ENCODE measurements around the gene JARID2. TPM values are rescaled to one million over a fixed set of nuclear protein-coding genes. Genes with fewer than 3 reads are reported as not detected.

The JARID2 gene
- total RNA-seq, 2 experiments from 2014 or later, result 25.4 to 25.5 TPM

GRCh38 chr6:15336900-15337560, 91.2 kb downstream of the JARID2 start:
- intact Hi-C loops (cut with micrococcal nuclease), result no loop called here
- no peak for TF ChIP-seq CTCF (IDR thresholded peaks at IDR 0.05)
- ATAC-seq (no peak), DNase-seq (no peak)
- Mint-ChIP-seq H3K36me3 (ENCODE audit: low read depth) (peaks cover 9% of the 10 kb centered on the region), H3K27ac (peak overlapping the region; percentile 21), H3K4me1 (ENCODE audit: low read depth) (peaks cover 73% of the 10 kb centered on the region), H3K4me3 (peak overlapping the region; percentile 1), H3K9me3 (no peaks in the 10 kb centered on the region), H3K27me3 (no peaks in the 10 kb centered on the region)
- ChIA-PET POLR2A (no interaction called here), CTCF (interaction anchor here (1.1 kb wide), 1 partner anchor 11 kb away, joined by 3 read pairs; no protein-coding TSS in a partner anchor)

- H3K9me3 Mint-ChIP-seq, result no peaks in the 10 kb centered on the region
- no peak for TF ChIP-seq CTCF (IDR thresholded peaks at IDR 0.05)
- intact Hi-C loops (cut with micrococcal nuclease), result no loop called here
- no peak overlapping the region for H3K4me3 Mint-ChIP-seq
- ATAC-seq (no peak), DNase-seq (no peak)
- peaks cover 74% of the 10 kb centered on the region for H3K4me1 Mint-ChIP-seq (ENCODE audit: low read depth)
- no peak overlapping the region for H3K27ac Mint-ChIP-seq
- H3K27me3 Mint-ChIP-seq, result no peaks in the 10 kb centered on the region
- CTCF ChIA-PET, result interaction anchor here (1.1 kb wide), 1 partner anchor 11 kb away, joined by 3 read pairs; no protein-coding TSS in a partner anchor
- peaks cover 11% of the 10 kb centered on the region for H3K36me3 Mint-ChIP-seq (ENCODE audit: low read depth)
- POLR2A ChIA-PET, result no interaction called here
Measured at GRCh38 chr6:15337582-15337981, 91.7 kb downstream of the JARID2 start.

- Mint-ChIP-seq H3K27me3 (no peaks in the 10 kb centered on the region), H3K4me3 (no peak overlapping the region), H3K27ac (peak overlapping the region; percentile 2), H3K36me3 (ENCODE audit: low read depth) (peaks cover 8% of the 10 kb centered on the region), H3K9me3 (no peaks in the 10 kb centered on the region), H3K4me1 (ENCODE audit: low read depth) (peaks cover 73% of the 10 kb centered on the region)
- DNase-seq, result no peak
- intact Hi-C loops (cut with micrococcal nuclease), result no loop called here
- no peak for TF ChIP-seq CTCF (IDR thresholded peaks at IDR 0.05)
- no peak for ATAC-seq
- CTCF ChIA-PET, result no interaction called here
- POLR2A ChIA-PET, result interaction anchor here (0.6 kb wide), 1 partner anchor 12 kb away, joined by 3 read pairs; no protein-coding TSS in a partner anchor
Measured at GRCh38 chr6:15338476-15338875, 92.6 kb downstream of the JARID2 start.

- no peaks in the 10 kb centered on the region for H3K27me3 Mint-ChIP-seq
- H3K4me3 Mint-ChIP-seq, result no peak overlapping the region
- peaks cover 73% of the 10 kb centered on the region for H3K4me1 Mint-ChIP-seq (ENCODE audit: low read depth)
- ATAC-seq, result no peak
- H3K9me3 Mint-ChIP-seq, result no peaks in the 10 kb centered on the region
- no peak for DNase-seq
- H3K27ac Mint-ChIP-seq, result no peak overlapping the region
- CTCF ChIA-PET, result interaction anchor here (0.6 to 1.1 kb wide), 2 partner anchors 11 to 83 kb away, joined by 3 to 4 read pairs; no protein-coding TSS in a partner anchor
- no peak for TF ChIP-seq CTCF (IDR thresholded peaks at IDR 0.05)
- peaks cover 8% of the 10 kb centered on the region for H3K36me3 Mint-ChIP-seq (ENCODE audit: low read depth)
- POLR2A ChIA-PET, result interaction anchor here (0.6 kb wide), 2 partner anchors 12 to 306 kb away, joined by 3 read pairs; no protein-coding TSS in a partner anchor
- intact Hi-C loops (cut with micrococcal nuclease), result no loop called here
Measured at GRCh38 chr6:15339081-15339480, 93.2 kb downstream of the JARID2 start.

GRCh38 chr6:15340105-15340601, 94.3 kb downstream of the JARID2 start:
- ChIA-PET POLR2A (interaction anchor here (0.7 to 2.4 kb wide), 3 partner anchors 8 to 317 kb away, joined by 3 to 8 read pairs (median 5); no protein-coding TSS in a partner anchor), CTCF (interaction anchor here (1.1 kb wide), 1 partner anchor 12 kb away, joined by 3 read pairs; no protein-coding TSS in a partner anchor)
- Mint-ChIP-seq H3K4me1 (ENCODE audit: low read depth) (peaks cover 78% of the 10 kb centered on the region), H3K36me3 (ENCODE audit: low read depth) (peaks cover 8% of the 10 kb centered on the region), H3K9me3 (no peaks in the 10 kb centered on the region), H3K27me3 (no peaks in the 10 kb centered on the region), H3K27ac (peak overlapping the region; percentile 86), H3K4me3 (peak overlapping the region; percentile 66)
- intact Hi-C loops (cut with micrococcal nuclease), result no loop called here
- DNase-seq, result no peak
- no peak for ATAC-seq
- no peak for TF ChIP-seq CTCF (IDR thresholded peaks at IDR 0.05)
